Spleen (tissue), 11 donors: ENCODE results near the gene PRKACA. TPM values are rescaled to one million over a fixed set of nuclear protein-coding genes. Genes with fewer than 3 reads are reported as not detected.

Source experiments
- DNase-seq: peaks from one replicate; pipeline ENCODE4 v3.0.0-alpha.2; 2020
- H3K27ac ChIP-seq, 8 donors: fragments of 200-600 bp; sonication (generic) in 7 of 8; 1 replicate in 4 of 8; 2 replicates in 4 of 8; pipeline versions ENCODE4 v1.5.0 to v1.8.0; 2016 to 2021; ENCODE audit warnings: inconsistent platforms in 4 of 8, mild to moderate bottlenecking in 4 of 8, moderate library complexity in 1 of 8
- H3K27me3 ChIP-seq, 7 donors: fragments of 200-600 bp; sonication (generic) in 6 of 7; replicated peaks in 1 of 7; 1 replicate in 4 of 7; 2 replicates in 3 of 7; pipeline versions ENCODE4 v1.5.0 to v1.8.0; 2016 to 2021; ENCODE audit warnings: inconsistent platforms in 3 of 7, mild to moderate bottlenecking in 1 of 7
- H3K36me3 ChIP-seq, 6 donors: fragments of 200-600 bp; sonication (generic) in 5 of 6; 1 replicate in 4 of 6; 2 replicates in 2 of 6; pipeline versions ENCODE4 v1.5.0 to v1.8.0; 2016 to 2021; ENCODE audit warnings: inconsistent platforms in 2 of 6
- H3K4me1 ChIP-seq, 6 donors: fragments of 200-600 bp; sonication (generic) in 5 of 6; 1 replicate in 3 of 6; 2 replicates in 3 of 6; pipeline versions ENCODE4 v1.5.0 to v1.8.0; 2016 to 2021; ENCODE audit warnings: inconsistent platforms in 3 of 6
- H3K4me3 ChIP-seq, 8 donors: fragments of 200-600 bp; sonication (generic) in 7 of 8; 1 replicate in 4 of 8; 2 replicates in 4 of 8; pipeline versions ENCODE4 v1.5.0 to v1.8.0; 2016 to 2021; ENCODE audit warnings: inconsistent platforms in 4 of 8, mild to moderate bottlenecking in 4 of 8, moderate library complexity in 2 of 8
- H3K9me3 ChIP-seq, 8 donors: fragments of 200-600 bp; sonication (generic) in 7 of 8; 1 replicate in 4 of 8; 2 replicates in 4 of 8; pipeline versions ENCODE4 v1.5.0 to v1.8.0; 2016 to 2021; ENCODE audit warnings: inconsistent platforms in 4 of 8
- POLR2A ChIP-seq, 3 donors: fragments of 450-650 bp; IDR thresholded peaks; one replicate each; pipeline ENCODE4 v1.5.1; 2017; ENCODE audit warnings: antibody characterized with exemption in 3 of 3, mild to moderate bottlenecking in 1 of 3
- POLR2AphosphoS5 ChIP-seq, 3 donors: sonication (generic); formaldehyde crosslinking; IDR thresholded peaks; one replicate each; pipeline ENCODE4 v1.5.1; 2017; ENCODE audit warnings: antibody characterized with exemption in 3 of 3
- WGBS, 5 donors: extraction: QIAGEN DNeasy Blood & Tissue Kit in 3 of 5; methylation state at CpG; one replicate each; pipeline versions ENCODE4 v1.1.5 to v1.1.7; 2013 to 2018; 5-methylcytosine and 5-hydroxymethylcytosine counted together
- intact Hi-C: fragments of 100-400 bp; cut with DNase I; formaldehyde crosslinking; loops from one replicate; pipeline ENCODE4 v1.15.0; 2023; ENCODE audit warnings: low total_unique reads
- polyA plus RNA-seq, 3 donors: library from polyadenylated mRNA; stranded (reverse); fragments of 200-250 nt; gene quantifications; one replicate each; pipeline ENCODE4 v1.2.1, GENCODE V29; 2013
- total RNA-seq, 7 donors: library from RNA; depleted of rRNA in 3 of 7; stranded (reverse); fragments of >200 nt in 3 of 7; fragmentation: NEBNext Ultra II Directional in 4 of 7; extraction: Animal tissue kit (Norgen Biotek cat#: 25700) in 4 of 7; gene quantifications; one replicate each; pipeline versions ENCODE4 v1.1.0 to v1.2.1, GENCODE V29; 2016 to 2021
- TF ChIP-seq, protein P1 (sequence below), 11 experiments: fragments of 200-600 bp in 7 of 11; fragments of 450-650 bp in 4 of 11; sonication (generic) in 4 of 11; IDR thresholded peaks in 8 of 11; conservative IDR thresholded peaks in 3 of 11; 1 replicate in 7 of 11; 2 replicates in 4 of 11; pipeline versions ENCODE4 v1.4.0 to v1.8.0; 2016 to 2021; ENCODE audit warnings: antibody characterized with exemption in 11 of 11, inconsistent platforms in 4 of 11, mild to moderate bottlenecking in 1 of 11
- donor health status: healthy with polysubstance abuse.
- donor health status: DM: no; HTN: no; CAD: no; lungs with moderate emphysema.
- donor health status: DM: no; HTN: no; CAD: no.
- donor health status: Bipolar disorder and iron deficiency.
- donor health status: healthy.
- donor health status: DM: no; HTN: no; CAD: no.
- donor health status: DM: yes; HTN: yes; CAD: no.

The PRKACA gene
- total and polyA plus RNA-seq, 10 donors: 26.6 to 256 (median 109) TPM

DNA sequence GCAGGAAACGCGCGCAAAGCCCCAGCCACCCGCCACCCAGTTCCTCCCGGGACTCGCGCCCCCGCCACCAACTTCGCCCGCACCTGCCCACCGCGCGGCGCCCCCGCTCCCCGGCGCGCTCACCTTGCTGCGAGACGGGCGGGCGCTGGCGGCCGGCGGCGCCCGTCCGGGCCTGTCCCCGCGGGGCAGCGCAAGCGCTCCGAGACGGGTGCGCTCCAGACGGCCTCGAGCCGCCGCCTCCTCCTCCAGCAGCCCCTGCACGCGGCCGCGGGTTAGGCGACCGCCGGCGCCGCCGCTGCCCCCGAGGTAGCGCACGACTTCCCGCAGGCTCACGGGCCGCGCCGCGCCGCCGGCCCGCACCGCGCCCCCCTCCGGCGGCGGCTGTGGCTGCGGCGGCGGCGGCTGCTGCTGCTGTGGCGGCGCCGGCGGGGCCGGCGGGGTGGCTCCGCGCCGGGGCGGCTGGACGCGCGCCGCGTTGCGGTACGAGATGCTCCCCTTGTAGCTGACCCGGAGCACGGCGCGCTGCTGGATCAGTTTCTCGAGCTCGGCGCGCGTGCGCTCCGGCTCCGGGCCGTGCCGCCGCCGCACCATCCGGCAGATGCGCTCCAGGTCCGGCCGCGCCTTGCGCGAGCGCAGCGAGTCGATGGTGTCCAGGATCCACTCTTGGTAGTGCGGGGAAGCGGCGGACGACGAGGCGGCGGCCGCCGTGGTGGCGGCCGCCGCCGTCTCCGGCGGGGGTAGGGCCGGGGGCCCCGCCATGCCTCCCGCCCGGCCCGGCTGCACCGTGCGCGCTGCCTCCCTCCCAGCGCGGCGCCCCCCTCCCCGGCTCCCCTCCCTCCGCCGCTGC, 27.7 kb downstream of the PRKACA start:
- WGBS, 5 donors: 0 to 1% (median 1%) methylated on average over 8 to 141 of the region's 142 CpGs
- peak; percentile 92 for DNase-seq
- intact Hi-C loops: loop anchor here (10.0 kb wide), 1 partner anchor 45 kb away; the partner anchor contains the start of gene ASF1B

GRCh38 chr19:14089412-14089661, 28.2 kb downstream of the PRKACA start:
- WGBS, 5 donors: 16 to 29% (median 23%) methylated on average over 15 to 16 of the region's 16 CpGs
- H3K9me3 ChIP-seq: peaks cover 0 to 14% (median 11%) of the 10 kb centered on the region in 8 donors
- TF ChIP-seq POLR2A (IDR thresholded peaks at IDR 0.05) (no peak), POLR2AphosphoS5 (IDR thresholded peaks at IDR 0.05) (no peak)
- TF ChIP-seq, protein P1, sequence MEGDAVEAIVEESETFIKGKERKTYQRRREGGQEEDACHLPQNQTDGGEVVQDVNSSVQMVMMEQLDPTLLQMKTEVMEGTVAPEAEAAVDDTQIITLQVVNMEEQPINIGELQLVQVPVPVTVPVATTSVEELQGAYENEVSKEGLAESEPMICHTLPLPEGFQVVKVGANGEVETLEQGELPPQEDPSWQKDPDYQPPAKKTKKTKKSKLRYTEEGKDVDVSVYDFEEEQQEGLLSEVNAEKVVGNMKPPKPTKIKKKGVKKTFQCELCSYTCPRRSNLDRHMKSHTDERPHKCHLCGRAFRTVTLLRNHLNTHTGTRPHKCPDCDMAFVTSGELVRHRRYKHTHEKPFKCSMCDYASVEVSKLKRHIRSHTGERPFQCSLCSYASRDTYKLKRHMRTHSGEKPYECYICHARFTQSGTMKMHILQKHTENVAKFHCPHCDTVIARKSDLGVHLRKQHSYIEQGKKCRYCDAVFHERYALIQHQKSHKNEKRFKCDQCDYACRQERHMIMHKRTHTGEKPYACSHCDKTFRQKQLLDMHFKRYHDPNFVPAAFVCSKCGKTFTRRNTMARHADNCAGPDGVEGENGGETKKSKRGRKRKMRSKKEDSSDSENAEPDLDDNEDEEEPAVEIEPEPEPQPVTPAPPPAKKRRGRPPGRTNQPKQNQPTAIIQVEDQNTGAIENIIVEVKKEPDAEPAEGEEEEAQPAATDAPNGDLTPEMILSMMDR (IDR thresholded peaks at IDR 0.05 in 8 of 11, conservative IDR thresholded peaks at IDR 0.05 in 3 of 11): peak in 2 of 11 experiments; percentile 23 to 34
- peaks cover 0 to 27% (median 6%) of the 10 kb centered on the region in 6 donors for H3K36me3 ChIP-seq
- peaks cover 0 to 31% (median 20%) of the 10 kb centered on the region in 6 donors for H3K4me1 ChIP-seq
- intact Hi-C loops: loop anchor here (10.0 kb wide), 1 partner anchor 45 kb away; the partner anchor contains the start of gene ASF1B
- peak overlapping the region in 7 of 8 donors; percentile 23 to 96 (median 85) for H3K4me3 ChIP-seq
- H3K27me3 ChIP-seq: no peaks in the 10 kb centered on the region
- DNase-seq: no peak
- H3K27ac ChIP-seq: peak overlapping the region in 4 of 8 donors; percentile 49 to 98 (median 96)

More for the DNA sequence above, 27.7 kb downstream of the PRKACA start:
- TF ChIP-seq POLR2A (IDR thresholded peaks at IDR 0.05): no peak
- peak in 2 of 3 donors; percentile 17 to 38 for TF ChIP-seq POLR2AphosphoS5 (IDR thresholded peaks at IDR 0.05)
- TF ChIP-seq, protein P1 (IDR thresholded peaks at IDR 0.05 in 8 of 11, conservative IDR thresholded peaks at IDR 0.05 in 3 of 11): peak in 1 of 11 experiments; percentile 11
- Histone ChIP-seq H3K36me3 (peaks cover 0 to 32% (median 6%) of the 10 kb centered on the region in 6 donors), H3K4me1 (peaks cover 0 to 36% (median 23%) of the 10 kb centered on the region in 6 donors), H3K27me3 (no peaks in the 10 kb centered on the region), H3K4me3 (peak overlapping the region; percentile 37 to 96 (median 84)), H3K9me3 (peaks cover 0 to 14% (median 11%) of the 10 kb centered on the region in 8 donors), H3K27ac (peak overlapping the region in 7 of 8 donors; percentile 46 to 99 (median 97))

- H3K4me3 ChIP-seq: peak overlapping the region in 3 of 8 donors; percentile 85 to 96 (median 85)
- peak overlapping the region in 1 of 8 donors; percentile 96 for H3K27ac ChIP-seq
- H3K9me3 ChIP-seq: peaks cover 0 to 14% (median 11%) of the 10 kb centered on the region in 8 donors
- TF ChIP-seq POLR2AphosphoS5 (IDR thresholded peaks at IDR 0.05): peak in 1 of 3 donors; percentile 24
- TF ChIP-seq, protein P1 (IDR thresholded peaks at IDR 0.05 in 8 of 11, conservative IDR thresholded peaks at IDR 0.05 in 3 of 11): no peak
- intact Hi-C loops: loop anchor here (10.0 kb wide), 1 partner anchor 46 kb away; the partner anchor contains the start of gene ASF1B
- DNase-seq: peak; percentile 81
- no peaks in the 10 kb centered on the region for H3K27me3 ChIP-seq
- H3K4me1 ChIP-seq: peaks cover 0 to 31% (median 20%) of the 10 kb centered on the region in 6 donors
- WGBS, 5 donors: 86 to 92% (median 90%) methylated on average over 29 to 30 of the region's 30 CpGs
- peaks cover 0 to 26% (median 6%) of the 10 kb centered on the region in 6 donors for H3K36me3 ChIP-seq
Observed at GRCh38 chr19:14088634-14089411, 28.7 kb downstream of the PRKACA start.
